Natural killer cell (primary cell): ENCODE results near the gene CEACAM19. TPM values are rescaled to one million over a fixed set of nuclear protein-coding genes. Genes with fewer than 3 reads are reported as not detected.
A peak's percentile ranks its signal among the peaks of the same experiment; 100 is the strongest.

ENCODE experiments used
- ATAC-seq, 3 donors: fragments of 150-1000 bp in 2 of 3; fragments of 200-7000 bp in 1 of 3; cut with Tn5 transposase; 1 replicate in 1 of 3; 2 replicates in 2 of 3; pipeline ENCODE4 v1.10.0; 2021; ENCODE audit warnings: mild to moderate bottlenecking in 2 of 3, moderate library complexity in 2 of 3
- DNase-seq, 2 donors: peaks; one replicate each; pipeline versions ENCODE4 v3.0.0 to v3.0.0-alpha.2; 2013 to 2021; ENCODE audit warnings: mixed read lengths in 1 of 2
- H3K27ac ChIP-seq: one replicate; pipeline ENCODE4 v1.5.1; 2013; ENCODE audit warnings: mild to moderate bottlenecking, low read length
- H3K27me3 ChIP-seq: one replicate; pipeline ENCODE4 v1.6.1; 2013; ENCODE audit warnings: low read length; ENCODE audit not compliant: control insufficient read depth, insufficient read depth
- H3K36me3 ChIP-seq: one replicate; pipeline ENCODE4 v1.6.1; 2013; ENCODE audit warnings: low read length; ENCODE audit not compliant: control insufficient read depth, insufficient read depth
- H3K4me1 ChIP-seq: one replicate; pipeline ENCODE4 v1.6.1; 2013; ENCODE audit warnings: low read length; ENCODE audit not compliant: control insufficient read depth, insufficient read depth
- H3K4me3 ChIP-seq: one replicate; pipeline ENCODE4 v1.5.1; 2013; ENCODE audit warnings: low read length
- H3K9me3 ChIP-seq: one replicate; pipeline ENCODE4 v1.6.1; 2013; ENCODE audit warnings: low read length; ENCODE audit not compliant: control insufficient read depth, insufficient read depth
- H3K27ac Mint-ChIP-seq, 2 donors: one replicate each; pipeline ENCODE4 v1.8.0; 2022; ENCODE audit warnings: mild to moderate bottlenecking in 2 of 2, mixed read lengths in 2 of 2, moderate library complexity in 1 of 2
- H3K27me3 Mint-ChIP-seq, 2 donors: one replicate each; pipeline ENCODE4 v1.8.0; 2022; ENCODE audit warnings: low read depth in 2 of 2, mixed read lengths in 2 of 2
- H3K36me3 Mint-ChIP-seq: one replicate; pipeline ENCODE4 v1.8.0; 2022; ENCODE audit warnings: mixed read lengths
- H3K4me1 Mint-ChIP-seq, 2 donors: one replicate each; pipeline ENCODE4 v1.8.0; 2022; ENCODE audit warnings: mixed read lengths in 2 of 2
- H3K4me3 Mint-ChIP-seq: one replicate; pipeline ENCODE4 v1.8.0; 2022; ENCODE audit warnings: mild to moderate bottlenecking, moderate library complexity, mixed read lengths
- H3K9me3 Mint-ChIP-seq, 2 donors: one replicate each; pipeline ENCODE4 v1.8.0; 2022; ENCODE audit warnings: mixed read lengths in 2 of 2
- WGBS: methylation state at CpG from one replicate; pipeline ENCODE4 v1.1.7; 2013; ENCODE audit warnings: missing lambda C conversion rate; ENCODE audit not compliant: insufficient coverage; 5-methylcytosine and 5-hydroxymethylcytosine counted together
- intact Hi-C: fragments of 100-400 bp; cut with micrococcal nuclease; formaldehyde crosslinking; loops from one replicate; pipeline ENCODE4 v1.14.2; 2022
- total RNA-seq, 4 donors: library from RNA; stranded (reverse); fragments of 120-200 nt in 1 of 4; gene quantifications; one replicate each; pipeline versions ENCODE4 v1.2.3 to v1.2.4, GENCODE V29; 2013 to 2022
- TF ChIP-seq, protein P1 (sequence below): fragments of 200-600 bp; IDR thresholded peaks from one replicate; pipeline ENCODE4 v1.8.0; 2022; ENCODE audit warnings: antibody characterized with exemption

The CEACAM19 gene
- total RNA-seq, 3 donors from 2014 or later (not counting 1 experiment from before 2014, with no cell fraction given) = 2.6 to 4.1 (median 2.7) TPM

DNA sequence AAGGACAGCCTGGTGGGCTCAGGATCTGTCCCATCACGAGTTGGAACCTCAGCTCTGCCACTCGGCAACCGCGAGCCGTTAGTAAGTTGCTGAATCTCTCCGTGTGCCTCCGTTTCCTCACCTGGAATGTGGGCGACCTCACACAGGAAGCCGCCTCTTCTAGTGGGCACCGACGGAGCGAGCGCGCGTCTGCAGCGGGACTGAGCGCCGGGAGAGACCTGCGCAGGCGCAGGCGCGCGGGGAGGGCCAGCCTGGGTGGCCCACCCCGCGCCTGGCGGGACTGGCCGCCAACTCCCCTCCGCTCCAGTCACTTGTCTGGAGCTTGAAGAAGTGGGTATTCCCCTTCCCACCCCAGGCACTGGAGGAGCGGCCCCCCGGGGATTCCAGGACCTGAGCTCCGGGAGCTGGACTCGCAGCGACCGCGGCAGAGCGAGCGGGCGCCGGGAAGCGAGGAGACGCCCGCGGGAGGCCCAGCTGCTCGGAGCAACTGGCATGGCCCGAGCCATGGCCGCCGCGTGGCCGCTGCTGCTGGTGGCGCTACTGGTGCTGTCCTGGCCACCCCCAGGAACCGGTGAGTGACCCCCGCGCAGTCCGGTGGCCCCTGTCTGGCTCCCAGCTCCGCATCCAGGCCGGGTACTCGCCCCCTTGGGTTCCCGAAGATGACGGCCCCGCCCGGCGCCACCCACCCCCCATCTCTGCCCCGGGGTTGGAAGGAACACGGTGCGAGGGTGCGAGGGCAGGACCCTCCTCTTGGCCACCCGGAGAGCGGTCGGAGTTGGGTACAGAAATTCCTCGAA, 27.5 kb upstream of the CEACAM19 start, which contains the start of gene PVR:
PVR (plus strand) TSS at position 306 of the 797 bp plus-strand sequence; CDS start at position 493, 187 bp downstream.
- peaks cover 12% of the 10 kb centered on the region for H3K4me1 ChIP-seq
- Mint-ChIP-seq H3K27me3 (no peaks in the 10 kb centered on the region), H3K27ac (peak within 1 kb of the TSS; percentile 54 to 62), H3K9me3 (no peaks in the 10 kb centered on the region), H3K4me1 (peaks cover 0 to 5% of the 10 kb centered on the region in 2 donors), H3K36me3 (no peaks in the 10 kb centered on the region), H3K4me3 (peak within 1 kb of the TSS; percentile 88)
- H3K36me3 ChIP-seq = no peaks in the 10 kb centered on the region
- H3K27me3 ChIP-seq = no peaks in the 10 kb centered on the region
- H3K9me3 ChIP-seq = no peaks in the 10 kb centered on the region
- 1% methylated on average over 69 of the region's 70 CpGs for WGBS
- intact Hi-C loops = no loop called here
- TF ChIP-seq, protein P1, sequence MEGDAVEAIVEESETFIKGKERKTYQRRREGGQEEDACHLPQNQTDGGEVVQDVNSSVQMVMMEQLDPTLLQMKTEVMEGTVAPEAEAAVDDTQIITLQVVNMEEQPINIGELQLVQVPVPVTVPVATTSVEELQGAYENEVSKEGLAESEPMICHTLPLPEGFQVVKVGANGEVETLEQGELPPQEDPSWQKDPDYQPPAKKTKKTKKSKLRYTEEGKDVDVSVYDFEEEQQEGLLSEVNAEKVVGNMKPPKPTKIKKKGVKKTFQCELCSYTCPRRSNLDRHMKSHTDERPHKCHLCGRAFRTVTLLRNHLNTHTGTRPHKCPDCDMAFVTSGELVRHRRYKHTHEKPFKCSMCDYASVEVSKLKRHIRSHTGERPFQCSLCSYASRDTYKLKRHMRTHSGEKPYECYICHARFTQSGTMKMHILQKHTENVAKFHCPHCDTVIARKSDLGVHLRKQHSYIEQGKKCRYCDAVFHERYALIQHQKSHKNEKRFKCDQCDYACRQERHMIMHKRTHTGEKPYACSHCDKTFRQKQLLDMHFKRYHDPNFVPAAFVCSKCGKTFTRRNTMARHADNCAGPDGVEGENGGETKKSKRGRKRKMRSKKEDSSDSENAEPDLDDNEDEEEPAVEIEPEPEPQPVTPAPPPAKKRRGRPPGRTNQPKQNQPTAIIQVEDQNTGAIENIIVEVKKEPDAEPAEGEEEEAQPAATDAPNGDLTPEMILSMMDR = no peak
- H3K4me3 ChIP-seq = peak within 1 kb of the TSS; percentile 41
- no peak within 1 kb of the TSS for H3K27ac ChIP-seq
- ATAC-seq (peak; percentile 64 to 91 (median 88)), DNase-seq (peak; percentile 29 to 37)

DNA sequence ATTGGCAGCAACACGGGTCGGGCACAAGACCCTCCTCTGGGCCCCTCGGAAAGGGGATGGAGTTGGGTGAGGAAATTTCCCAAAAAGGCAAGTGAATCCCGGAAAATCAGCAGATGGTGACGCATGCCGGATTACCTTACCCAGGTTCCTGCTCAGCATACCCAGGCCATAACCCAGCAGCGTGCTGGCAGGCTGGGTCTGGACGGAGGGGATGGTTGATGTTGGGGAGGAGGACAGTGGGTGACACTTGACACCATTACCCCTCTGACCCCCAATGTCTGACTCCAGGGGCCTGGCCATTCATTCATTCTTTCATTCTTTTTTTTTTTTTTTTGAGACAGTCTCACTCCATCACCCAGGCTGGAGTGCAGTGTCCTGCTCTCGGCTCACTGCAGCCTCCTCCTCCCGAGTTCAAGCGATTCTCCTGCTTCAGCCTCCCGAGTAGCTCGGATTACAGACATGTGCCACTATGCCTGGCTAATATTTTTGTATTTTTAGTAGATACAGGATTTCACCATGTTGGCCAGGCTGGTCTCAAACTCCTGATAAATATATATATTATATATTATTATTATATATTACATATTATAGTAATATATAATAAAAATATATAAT, 26.8 kb upstream of the CEACAM19 start:
- no peaks in the 10 kb centered on the region for H3K27me3 Mint-ChIP-seq
- DNase-seq (no peak), ATAC-seq (peak in 2 of 3 donors; percentile 33 to 50)
- no peaks in the 10 kb centered on the region for H3K27me3 ChIP-seq
- WGBS = 22% methylated on average over 10 of the region's 13 CpGs
- no peaks in the 10 kb centered on the region for H3K9me3 Mint-ChIP-seq
- peak overlapping the region; percentile 41 for H3K4me3 ChIP-seq
- H3K36me3 ChIP-seq = no peaks in the 10 kb centered on the region
- H3K4me1 Mint-ChIP-seq = peaks cover 0 to 5% of the 10 kb centered on the region in 2 donors
- H3K27ac ChIP-seq = no peak overlapping the region
- H3K9me3 ChIP-seq = no peaks in the 10 kb centered on the region
- H3K4me1 ChIP-seq = peaks cover 12% of the 10 kb centered on the region
- no peaks in the 10 kb centered on the region for H3K36me3 Mint-ChIP-seq
- TF ChIP-seq, protein P1 = no peak
- H3K4me3 Mint-ChIP-seq = peak overlapping the region; percentile 88
- intact Hi-C loops = no loop called here
- H3K27ac Mint-ChIP-seq = no peak overlapping the region

DNA sequence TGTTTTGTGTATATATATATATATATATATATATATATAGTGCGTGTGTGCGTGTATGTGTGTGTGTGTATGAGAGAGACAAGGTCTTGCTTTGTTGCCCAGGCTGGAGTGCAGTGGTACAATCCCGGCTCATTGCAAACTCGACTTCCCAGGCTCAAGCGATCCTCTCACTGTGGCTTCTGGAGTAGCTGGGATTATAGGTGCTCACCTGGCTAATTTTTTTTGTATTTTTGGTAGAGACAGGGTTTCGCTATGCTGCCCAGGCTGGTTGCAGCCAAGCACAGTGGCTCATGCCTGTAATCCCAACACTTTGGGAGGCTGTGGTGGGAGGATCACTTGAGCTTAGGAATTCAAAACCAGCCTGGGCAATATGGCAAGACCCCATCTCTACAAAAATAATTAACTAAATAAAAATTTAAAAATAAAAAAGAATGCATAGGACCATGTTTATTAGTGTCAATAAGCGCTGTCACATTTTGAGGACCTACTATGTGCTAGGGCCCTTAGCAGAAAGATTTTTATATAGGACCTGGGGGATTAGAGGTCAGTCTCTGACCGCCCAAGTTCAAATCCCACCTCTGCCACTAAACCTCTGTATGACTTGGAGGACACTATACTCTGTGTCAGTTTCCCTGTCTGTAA, 25.8 kb upstream of the CEACAM19 start:
- H3K4me1 Mint-ChIP-seq = peaks cover 0 to 5% of the 10 kb centered on the region in 2 donors
- no peaks in the 10 kb centered on the region for H3K9me3 Mint-ChIP-seq
- Histone ChIP-seq H3K4me3 (no peak overlapping the region), H3K36me3 (no peaks in the 10 kb centered on the region), H3K27ac (no peak overlapping the region), H3K4me1 (peaks cover 12% of the 10 kb centered on the region), H3K9me3 (no peaks in the 10 kb centered on the region), H3K27me3 (no peaks in the 10 kb centered on the region)
- no peaks in the 10 kb centered on the region for H3K27me3 Mint-ChIP-seq
- H3K4me3 Mint-ChIP-seq = no peak overlapping the region
- WGBS = 97% methylated on average over 6 of the region's 8 CpGs
- no peaks in the 10 kb centered on the region for H3K36me3 Mint-ChIP-seq
- ATAC-seq (no peak), DNase-seq (no peak)
- TF ChIP-seq, protein P1 = no peak
- H3K27ac Mint-ChIP-seq = no peak overlapping the region
- intact Hi-C loops = no loop called here
